GM12878 (cell line): Measurements from ENCODE around the gene ERC2. TPM values are rescaled to one million over a fixed set of nuclear protein-coding genes. Genes with fewer than 3 reads are reported as not detected.

Experiments
- ATAC-seq: fragments of 200-7000 bp; cut with Tn5 transposase; 3 replicates; pipeline ENCODE4 v1.9.1; 2020; ENCODE audit warnings: mild to moderate bottlenecking, moderate library complexity
- BruUV-seq: library from RNA; stranded (reverse); fragments of 400-500 nt; replicated peaks from 2 replicates; lab custom pipeline; 2021; lab: Mats Ljungman, UMichigan
- CTCF ChIA-PET: fragments of 300-600 bp; sonication (Branson Sonifier 250); formaldehyde crosslinking; extraction: SDS; loops from one replicate; lab custom pipeline; 2021; ENCODE audit warnings: inconsistent platforms; lab: Yijun Ruan, JAX
- POLR2A ChIA-PET: fragments of 350-600 bp; formaldehyde crosslinking; extraction: SDS; loops from one replicate; lab custom pipeline; 2021; ENCODE audit warnings: inconsistent platforms; lab: Charles Lee
- RAD21 ChIA-PET: fragments of 300-600 bp; sonication (Branson Sonifier 250); formaldehyde crosslinking; loops from one replicate; lab custom pipeline; 2023; ENCODE audit warnings: antibody characterized with exemption; ENCODE audit not compliant: unreplicated experiment; lab: Charles Lee
- SMC1A ChIA-PET: fragments of 300-600 bp; sonication (Branson Sonifier 250); formaldehyde crosslinking; loops from one replicate; lab custom pipeline; 2023; ENCODE audit not compliant: unreplicated experiment, uncharacterized antibody; lab: Charles Lee
- DNase-seq: peaks from one replicate; pipeline ENCODE4 v3.0.0-alpha.2; 2011; ENCODE audit warnings: low read depth, low spot score
- FAIRE-seq: peaks from 3 replicates; lab custom pipeline; 2011; peaks lifted over from hg19 to GRCh38; lab: Jason Lieb, UNC
- H2AFZ ChIP-seq: 2 replicates; pipeline ENCODE4 v1.6.0; 2011; ENCODE audit warnings: low read depth, low read length, control low read depth; ENCODE audit not compliant: control insufficient read depth
- H3K27ac ChIP-seq: 2 replicates; pipeline ENCODE4 v1.5.1; 2011; ENCODE audit warnings: control low read depth; ENCODE audit not compliant: control insufficient read depth, insufficient read depth
- H3K27me3 ChIP-seq, 2 experiments: replicated peaks in 1 of 2; 2 replicates each; pipeline versions ENCODE4 v1.6.0 to v1.6.1; 2011; ENCODE audit warnings: low read length in 1 of 2; ENCODE audit not compliant: control insufficient read depth in 2 of 2, insufficient read depth in 2 of 2
- H3K36me3 ChIP-seq, 2 experiments: 2 replicates each; pipeline ENCODE4 v1.5.1; 2011; ENCODE audit warnings: low read length in 1 of 2; ENCODE audit not compliant: control insufficient read depth in 2 of 2, insufficient read depth in 2 of 2
- H3K4me1 ChIP-seq: 2 replicates; pipeline ENCODE4 v1.6.1; 2011; ENCODE audit warnings: mild to moderate bottlenecking, low read length, moderate library complexity, mixed read lengths; ENCODE audit not compliant: control insufficient read depth, insufficient read depth
- H3K4me2 ChIP-seq: 2 replicates; pipeline ENCODE4 v1.6.0; 2011; ENCODE audit warnings: control low read depth; ENCODE audit not compliant: control insufficient read depth, insufficient read depth
- H3K4me3 ChIP-seq: fragments of 200-600 bp; sonication (generic); 2 replicates; pipeline ENCODE4 v1.5.1; 2016
- H3K79me2 ChIP-seq: 2 replicates; pipeline ENCODE4 v1.6.0; 2011; ENCODE audit warnings: low read length; ENCODE audit not compliant: control insufficient read depth, insufficient read depth
- H3K9ac ChIP-seq: 2 replicates; pipeline ENCODE4 v1.8.0; 2011; ENCODE audit warnings: low read length, control low read depth, mixed read lengths; ENCODE audit not compliant: control insufficient read depth, insufficient read depth
- H3K9me3 ChIP-seq: replicated peaks from 3 replicates; pipeline ENCODE4 v1.5.1; 2011; ENCODE audit warnings: mild to moderate bottlenecking, low read length; ENCODE audit not compliant: control insufficient read depth, insufficient read depth
- H4K20me1 ChIP-seq: 2 replicates; pipeline ENCODE4 v1.6.0; 2011; ENCODE audit not compliant: control insufficient read depth, insufficient read depth
- CBFB ChIP-seq: IDR thresholded peaks from 2 replicates; pipeline ENCODE4 v1.6.1; 2016; ENCODE audit warnings: antibody characterized with exemption, low read depth
- CEBPB ChIP-seq, 2 experiments: fragments of 150-350 bp in 1 of 2; IDR thresholded peaks; 2 replicates each; pipeline ENCODE4 v1.6.1; 2012 to 2014; ENCODE audit warnings: low read depth in 2 of 2, low read length in 2 of 2, borderline replicate concordance in 1 of 2, inconsistent platforms in 1 of 2
- CHD1 ChIP-seq: IDR thresholded peaks from 2 replicates; pipeline ENCODE4 v1.6.1; 2012; ENCODE audit warnings: low read depth, low read length, improper control_type of control experiment
- CHD2 ChIP-seq: IDR thresholded peaks from 2 replicates; pipeline ENCODE4 v1.6.1; 2011; ENCODE audit warnings: low read depth, low read length, improper control_type of control experiment, borderline replicate concordance
- FOXM1 ChIP-seq: IDR thresholded peaks from 2 replicates; pipeline ENCODE4 v1.6.1; 2012; ENCODE audit warnings: low read depth, mild to moderate bottlenecking, inconsistent platforms, low read length, moderate library complexity
- LARP7 ChIP-seq: fragments of 450-650 bp; IDR thresholded peaks from 2 replicates; pipeline ENCODE4 v1.6.1; 2017; ENCODE audit warnings: mild to moderate bottlenecking
- RFX5 ChIP-seq: IDR thresholded peaks from 2 replicates; pipeline ENCODE4 v1.6.1; 2011; ENCODE audit warnings: low read depth, low read length, improper control_type of control experiment
- ZNF207 ChIP-seq: fragments of 450-650 bp; IDR thresholded peaks from 2 replicates; pipeline ENCODE4 v1.6.1; 2014; ENCODE audit warnings: antibody characterized with exemption, mild to moderate bottlenecking, borderline replicate concordance
- ZNF592 ChIP-seq: fragments of 450-650 bp; IDR thresholded peaks from 2 replicates; pipeline ENCODE4 v1.6.1; 2017; ENCODE audit warnings: mild to moderate bottlenecking, moderate library complexity
- WGBS: methylation state at CpG from one replicate; pipeline ENCODE4 v1.1.6; 2016; ENCODE audit warnings: low lambda C conversion rate; ENCODE audit not compliant: insufficient replicate concordance, insufficient coverage; ENCODE audit errors: missing lambda C conversion rate; 5-methylcytosine and 5-hydroxymethylcytosine counted together
- in situ Hi-C: fragments of 300-500 bp; cut with MboI; formaldehyde crosslinking; loops from 9 replicates; pipeline ENCODE4 v1.14.3; 2018; ENCODE audit warnings: mixed read lengths
- intact Hi-C: fragments of 100-400 bp; cut with micrococcal nuclease; formaldehyde crosslinking; loops from one replicate; pipeline ENCODE4 v1.14.2; 2022; ENCODE audit not compliant: unreplicated experiment
- polyA plus RNA-seq, 11 experiments: library from polyadenylated mRNA; depleted of rRNA in 4 of 11; unstranded in 6 of 11; stranded (reverse) in 5 of 11; fragments of >200 nt; fragmentation: Nextera tagmentation in 4 of 11; fragmentation: Illumina TruSeq in 1 of 11; extraction: Ambion mirVana in 4 of 11; extraction: Trizol in 1 of 11; gene quantifications; 1 replicate in 1 of 11; 2 replicates in 10 of 11; pipeline versions ENCODE4 v1.2.1 to v1.2.3, GENCODE V29; 2011 to 2016; ENCODE audit warnings: inconsistent platforms in 2 of 11, missing spikeins in 2 of 11, low read depth in 1 of 11
- total RNA-seq, 4 experiments: library from RNA; depleted of rRNA in 3 of 4; stranded (reverse); fragments of >200 nt in 3 of 4; fragmentation: Illumina TruSeq in 1 of 4; extraction: Trizol in 1 of 4; gene quantifications; 2 replicates each; pipeline versions ENCODE4 v1.2.1 to v1.2.3, GENCODE V29; 2013 to 2021
- TF ChIP-seq, protein P1 (sequence below): fragments of 450-650 bp; formaldehyde crosslinking; IDR thresholded peaks from 2 replicates; pipeline ENCODE4 v1.4.0; 2020; ENCODE audit warnings: mild to moderate bottlenecking, moderate library complexity

The ERC2 gene
- total and polyA plus RNA-seq, 10 of the 15 experiments (the other 5 are each of a cell fraction or from before 2014, with no cell fraction given) = 0.06 to 1.4 (median 0.12) TPM; not detected in 3

DNA sequence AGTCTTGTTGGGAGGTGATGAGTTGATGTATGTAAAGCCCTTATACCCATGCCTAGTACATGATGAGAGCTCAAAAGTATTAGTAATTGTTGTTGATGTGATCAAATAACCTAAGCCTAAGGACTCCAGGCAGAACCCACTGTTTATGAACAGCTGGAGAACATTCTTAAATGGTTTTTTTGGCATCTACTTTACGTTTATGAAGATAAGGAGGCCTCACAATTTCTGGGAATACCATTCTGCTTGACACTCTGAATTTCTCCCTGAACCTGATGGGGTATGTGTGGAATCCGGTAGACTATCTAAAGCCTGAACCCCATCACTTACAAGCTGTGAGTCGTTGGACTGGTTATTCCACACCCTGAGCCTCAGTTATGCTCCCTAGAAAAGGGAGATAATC, 736.5 kb downstream of the ERC2 start (continued):
- no peak for TF ChIP-seq CEBPB (IDR thresholded peaks at IDR 0.05; ENCODE audit: borderline replicate concordance in 1 of 2, low read depth in 2 of 2, low read length in 2 of 2)

DNA sequence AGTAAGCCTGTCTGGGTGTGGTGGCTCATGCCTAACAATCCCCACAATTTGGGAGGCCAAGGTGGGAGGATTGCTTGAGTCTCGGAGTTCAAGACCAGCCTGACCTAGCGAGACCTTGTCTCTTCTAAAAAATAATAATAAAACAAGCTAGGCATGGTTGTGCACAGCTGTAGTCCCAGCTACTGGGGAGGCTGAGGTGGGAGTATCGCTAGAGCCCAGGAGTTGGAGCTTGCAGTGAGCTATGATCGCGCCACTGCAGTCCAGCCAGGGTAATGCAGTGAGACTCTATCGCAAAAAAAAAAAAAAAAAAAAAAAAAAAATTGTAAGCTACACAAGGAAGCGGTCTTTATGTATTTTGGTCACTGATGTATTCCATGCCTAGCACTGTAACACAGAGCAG, 738.7 kb downstream of the ERC2 start:
- in situ Hi-C loops = loop anchor here (10.0 kb wide), 1 partner anchor 875 kb away; no protein-coding TSS in a partner anchor
- peaks cover 27% of the 10 kb centered on the region for H3K4me1 ChIP-seq
- no peak overlapping the region for H2AFZ ChIP-seq

More for the DNA sequence above, 738.7 kb downstream of the ERC2 start:
- ChIA-PET CTCF (interaction anchor here (1.4 to 1.8 kb wide), 2 partner anchors 8 to 12 kb away, joined by 5 read pairs; no protein-coding TSS in a partner anchor), SMC1A (interaction anchor here (1.0 to 2.3 kb wide), 2 partner anchors 8 to 12 kb away, joined by 3 to 7 read pairs; no protein-coding TSS in a partner anchor), POLR2A (interaction anchor here (0.6 kb wide), 1 partner anchor 129 kb away, joined by 3 read pairs; no protein-coding TSS in a partner anchor), RAD21 (no interaction called here)
- H3K9me3 ChIP-seq = no peaks in the 10 kb centered on the region
- no peak overlapping the region for H3K4me2 ChIP-seq
- H3K79me2 ChIP-seq = no peaks in the 10 kb centered on the region
- H4K20me1 ChIP-seq = no peaks in the 10 kb centered on the region
- H3K36me3 ChIP-seq = no peaks in the 10 kb centered on the region
- H3K27me3 ChIP-seq = peaks cover 0 to 3% of the 10 kb centered on the region in 2 experiments; a peak in 1 of 4 replicates
- WGBS = 65% methylated on average over 6 of the region's 7 CpGs
- H3K4me3 ChIP-seq = no peak overlapping the region
- TF ChIP-seq RFX5 (no peak), CBFB (no peak), ZNF592 (no peak), FOXM1 (no peak), LARP7 (no peak), ZNF207 (no peak), CHD2 (no peak), CHD1 (no peak)
- TF ChIP-seq, protein P1, sequence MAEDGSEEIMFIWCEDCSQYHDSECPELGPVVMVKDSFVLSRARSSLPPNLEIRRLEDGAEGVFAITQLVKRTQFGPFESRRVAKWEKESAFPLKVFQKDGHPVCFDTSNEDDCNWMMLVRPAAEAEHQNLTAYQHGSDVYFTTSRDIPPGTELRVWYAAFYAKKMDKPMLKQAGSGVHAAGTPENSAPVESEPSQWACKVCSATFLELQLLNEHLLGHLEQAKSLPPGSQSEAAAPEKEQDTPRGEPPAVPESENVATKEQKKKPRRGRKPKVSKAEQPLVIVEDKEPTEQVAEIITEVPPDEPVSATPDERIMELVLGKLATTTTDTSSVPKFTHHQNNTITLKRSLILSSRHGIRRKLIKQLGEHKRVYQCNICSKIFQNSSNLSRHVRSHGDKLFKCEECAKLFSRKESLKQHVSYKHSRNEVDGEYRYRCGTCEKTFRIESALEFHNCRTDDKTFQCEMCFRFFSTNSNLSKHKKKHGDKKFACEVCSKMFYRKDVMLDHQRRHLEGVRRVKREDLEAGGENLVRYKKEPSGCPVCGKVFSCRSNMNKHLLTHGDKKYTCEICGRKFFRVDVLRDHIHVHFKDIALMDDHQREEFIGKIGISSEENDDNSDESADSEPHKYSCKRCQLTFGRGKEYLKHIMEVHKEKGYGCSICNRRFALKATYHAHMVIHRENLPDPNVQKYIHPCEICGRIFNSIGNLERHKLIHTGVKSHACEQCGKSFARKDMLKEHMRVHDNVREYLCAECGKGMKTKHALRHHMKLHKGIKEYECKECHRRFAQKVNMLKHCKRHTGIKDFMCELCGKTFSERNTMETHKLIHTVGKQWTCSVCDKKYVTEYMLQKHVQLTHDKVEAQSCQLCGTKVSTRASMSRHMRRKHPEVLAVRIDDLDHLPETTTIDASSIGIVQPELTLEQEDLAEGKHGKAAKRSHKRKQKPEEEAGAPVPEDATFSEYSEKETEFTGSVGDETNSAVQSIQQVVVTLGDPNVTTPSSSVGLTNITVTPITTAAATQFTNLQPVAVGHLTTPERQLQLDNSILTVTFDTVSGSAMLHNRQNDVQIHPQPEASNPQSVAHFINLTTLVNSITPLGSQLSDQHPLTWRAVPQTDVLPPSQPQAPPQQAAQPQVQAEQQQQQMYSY (CRISPR knock-in tag) = no peak
- intact Hi-C loops = loop anchor here (10.0 kb wide), 1 partner anchor 875 kb away; no protein-coding TSS in a partner anchor
- ATAC-seq = no peak
- no peak overlapping the region for H3K9ac ChIP-seq
- no peak overlapping the region for H3K27ac ChIP-seq
- DNase-seq = no peak
- no peak for FAIRE-seq
- no TSS peak for BruUV-seq
